SK-N-SH treated with all-trans-retinoic acid at 6 μM for 48 hours (cell line): ENCODE measurements around the gene TTC7B.

Experiments
- ATAC-seq: fragments of 200-7000 bp; cut with Tn5 transposase; 3 replicates; pipeline ENCODE4 v1.9.1; 2020; ENCODE audit warnings: mild to moderate bottlenecking, moderate library complexity
- ARNTL ChIP-seq: fragments of 450-650 bp; formaldehyde crosslinking; IDR thresholded peaks from 2 replicates; pipeline ENCODE4 v1.5.0; 2020; ENCODE audit warnings: low read depth, mild to moderate bottlenecking, moderate library complexity, borderline replicate concordance
- BACH2 ChIP-seq: fragments of 250-450 bp; sonication (Bioruptor Pico); IDR thresholded peaks from 2 replicates; pipeline ENCODE4 v1.9.0; 2021; ENCODE audit warnings: mild to moderate bottlenecking, borderline replicate concordance
- CSDC2 ChIP-seq: fragments of 250-450 bp; sonication (Bioruptor Pico); IDR thresholded peaks from 2 replicates; pipeline ENCODE4 v1.5.0; 2020; ENCODE audit warnings: mild to moderate bottlenecking, moderate library complexity
- ESRRG ChIP-seq: fragments of 250-450 bp; sonication (Bioruptor Pico); IDR thresholded peaks from 2 replicates; pipeline ENCODE4 v1.6.1; 2021; ENCODE audit warnings: mild to moderate bottlenecking
- ISL1 ChIP-seq: fragments of 250-450 bp; sonication (Bioruptor Pico); IDR thresholded peaks from 2 replicates; pipeline ENCODE4 v2.1.2; 2022; ENCODE audit warnings: mild to moderate bottlenecking, moderate library complexity
- OSR1 ChIP-seq: fragments of 250-450 bp; sonication (Bioruptor Pico); IDR thresholded peaks from 2 replicates; pipeline ENCODE4 v1.8.0; 2022; ENCODE audit warnings: moderate library complexity, mild to moderate bottlenecking, inconsistent platforms
- PPARA ChIP-seq: fragments of 250-450 bp; sonication (Bioruptor Pico); IDR thresholded peaks from 2 replicates; pipeline ENCODE4 v1.5.0; 2020; ENCODE audit warnings: mild to moderate bottlenecking, borderline replicate concordance
- RARB ChIP-seq: fragments of 250-450 bp; sonication (Bioruptor Pico); IDR thresholded peaks from 2 replicates; pipeline ENCODE4 v1.8.0; 2021; ENCODE audit warnings: mild to moderate bottlenecking, moderate library complexity
- SNAI2 ChIP-seq: fragments of 250-450 bp; sonication (Bioruptor Pico); IDR thresholded peaks from 2 replicates; pipeline ENCODE4 v1.5.0; 2020; ENCODE audit warnings: mild to moderate bottlenecking, moderate library complexity
- TCF4 ChIP-seq: fragments of 250-450 bp; sonication (Bioruptor Pico); IDR thresholded peaks from 2 replicates; pipeline ENCODE4 v1.8.0; 2021; ENCODE audit warnings: mild to moderate bottlenecking, moderate library complexity, borderline replicate concordance
- TOX ChIP-seq: fragments of 250-450 bp; sonication (Bioruptor Pico); IDR thresholded peaks from 2 replicates; pipeline ENCODE4 v1.8.0; 2021; ENCODE audit warnings: mild to moderate bottlenecking, moderate library complexity, borderline replicate concordance
- ZC3H10 ChIP-seq: fragments of 250-450 bp; sonication (Bioruptor Pico); IDR thresholded peaks from 2 replicates; pipeline ENCODE4 v1.5.1; 2021; ENCODE audit warnings: mild to moderate bottlenecking, moderate library complexity
- ZFP3 ChIP-seq: fragments of 250-450 bp; sonication (Bioruptor Pico); IDR thresholded peaks from 2 replicates; pipeline ENCODE4 v1.5.0; 2020; ENCODE audit warnings: mild to moderate bottlenecking, moderate library complexity
- ZFP30 ChIP-seq: fragments of 450-650 bp; formaldehyde crosslinking; IDR thresholded peaks from 2 replicates; pipeline ENCODE4 v1.5.0; 2022; ENCODE audit warnings: mild to moderate bottlenecking, moderate library complexity
- ZNF565 ChIP-seq: fragments of 450-650 bp; formaldehyde crosslinking; conservative IDR thresholded peaks from 2 replicates; pipeline ENCODE4 v1.5.0; 2020; ENCODE audit warnings: low read depth, mild to moderate bottlenecking, moderate library complexity
- ZNF8 ChIP-seq: fragments of 450-650 bp; formaldehyde crosslinking; IDR thresholded peaks from 2 replicates; pipeline ENCODE4 v1.5.0; 2020; ENCODE audit warnings: mild to moderate bottlenecking, moderate library complexity
- TF ChIP-seq, protein P1 (sequence below): fragments of 250-450 bp; sonication (Bioruptor Pico); IDR thresholded peaks from 2 replicates; pipeline ENCODE4 v1.5.1; 2021; ENCODE audit warnings: mild to moderate bottlenecking, moderate library complexity
- TF ChIP-seq, protein P2 (sequence below): fragments of 250-450 bp; sonication (Bioruptor Pico); IDR thresholded peaks from 2 replicates; pipeline ENCODE4 v1.5.0; 2020; ENCODE audit warnings: mild to moderate bottlenecking, moderate library complexity
- TF ChIP-seq, protein P3 (sequence below): fragments of 250-450 bp; sonication (Bioruptor Pico); IDR thresholded peaks from 2 replicates; pipeline ENCODE4 v1.8.0; 2020; ENCODE audit warnings: mild to moderate bottlenecking, moderate library complexity, borderline replicate concordance
- TF ChIP-seq, protein P4 (sequence below): fragments of 250-450 bp; sonication (Bioruptor Pico); IDR thresholded peaks from 2 replicates; pipeline ENCODE4 v1.8.0; 2021; ENCODE audit warnings: low read depth, mild to moderate bottlenecking, moderate library complexity, borderline replicate concordance
- TF ChIP-seq, protein P5 (sequence below): fragments of 250-450 bp; sonication (Bioruptor Pico); IDR thresholded peaks from 2 replicates; pipeline ENCODE4 v1.5.1; 2020; ENCODE audit warnings: low read depth, mild to moderate bottlenecking, moderate library complexity

The TTC7B gene

DNA sequence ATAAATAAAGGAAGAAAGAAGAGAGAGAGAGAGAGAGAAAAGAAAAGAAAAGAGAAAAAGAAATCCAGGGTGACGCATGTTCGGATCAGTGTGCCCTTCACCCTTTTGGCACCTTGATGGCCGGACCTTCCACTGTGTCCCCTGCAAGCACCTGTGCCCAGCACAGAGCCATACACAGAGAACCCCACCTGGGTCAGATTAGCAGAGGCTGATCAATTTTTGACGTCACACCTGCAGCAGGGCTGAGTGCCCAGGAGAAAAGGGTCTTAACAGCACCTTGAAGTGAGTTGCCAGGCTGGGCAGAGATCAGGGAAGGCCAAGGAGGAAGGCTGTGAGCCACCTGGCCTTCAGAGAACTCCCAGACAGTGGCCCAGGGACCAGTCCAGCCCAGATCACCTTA lies 305.0 kb downstream of the TTC7B start (continued):
- TF ChIP-seq, protein P1, sequence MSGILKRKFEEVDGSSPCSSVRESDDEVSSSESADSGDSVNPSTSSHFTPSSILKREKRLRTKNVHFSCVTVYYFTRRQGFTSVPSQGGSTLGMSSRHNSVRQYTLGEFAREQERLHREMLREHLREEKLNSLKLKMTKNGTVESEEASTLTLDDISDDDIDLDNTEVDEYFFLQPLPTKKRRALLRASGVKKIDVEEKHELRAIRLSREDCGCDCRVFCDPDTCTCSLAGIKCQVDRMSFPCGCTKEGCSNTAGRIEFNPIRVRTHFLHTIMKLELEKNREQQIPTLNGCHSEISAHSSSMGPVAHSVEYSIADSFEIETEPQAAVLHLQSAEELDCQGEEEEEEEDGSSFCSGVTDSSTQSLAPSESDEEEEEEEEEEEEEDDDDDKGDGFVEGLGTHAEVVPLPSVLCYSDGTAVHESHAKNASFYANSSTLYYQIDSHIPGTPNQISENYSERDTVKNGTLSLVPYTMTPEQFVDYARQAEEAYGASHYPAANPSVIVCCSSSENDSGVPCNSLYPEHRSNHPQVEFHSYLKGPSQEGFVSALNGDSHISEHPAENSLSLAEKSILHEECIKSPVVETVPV (CRISPR knock-in tag), result no peak

DNA sequence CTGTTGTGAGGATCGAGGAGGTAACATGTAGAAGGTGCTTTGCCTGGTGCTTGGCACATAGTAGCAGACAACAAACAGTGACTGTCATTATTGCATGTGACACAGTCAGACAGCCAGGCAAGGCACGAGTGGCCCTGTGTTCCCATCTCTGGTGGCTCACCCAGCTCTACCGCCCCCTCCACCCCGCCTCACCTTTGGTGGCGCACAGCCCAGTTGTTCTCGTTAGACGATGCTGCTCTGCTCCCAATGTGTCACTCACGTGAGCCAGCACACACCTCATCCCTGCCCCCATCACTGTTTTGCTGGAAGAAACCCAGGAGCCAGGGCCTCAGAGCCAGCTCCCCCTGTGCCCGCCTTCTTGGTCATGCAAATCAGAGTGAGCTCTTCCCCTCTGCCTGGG lies 306.1 kb downstream of the TTC7B start:
- ATAC-seq, result no peak
- TF ChIP-seq TOX (no peak), ZFP3 (CRISPR knock-in tag) (no peak), ZFP30 (no peak), ZNF8 (no peak), TCF4 (CRISPR knock-in tag) (no peak), ESRRG (no peak)
- TF ChIP-seq, protein P2, sequence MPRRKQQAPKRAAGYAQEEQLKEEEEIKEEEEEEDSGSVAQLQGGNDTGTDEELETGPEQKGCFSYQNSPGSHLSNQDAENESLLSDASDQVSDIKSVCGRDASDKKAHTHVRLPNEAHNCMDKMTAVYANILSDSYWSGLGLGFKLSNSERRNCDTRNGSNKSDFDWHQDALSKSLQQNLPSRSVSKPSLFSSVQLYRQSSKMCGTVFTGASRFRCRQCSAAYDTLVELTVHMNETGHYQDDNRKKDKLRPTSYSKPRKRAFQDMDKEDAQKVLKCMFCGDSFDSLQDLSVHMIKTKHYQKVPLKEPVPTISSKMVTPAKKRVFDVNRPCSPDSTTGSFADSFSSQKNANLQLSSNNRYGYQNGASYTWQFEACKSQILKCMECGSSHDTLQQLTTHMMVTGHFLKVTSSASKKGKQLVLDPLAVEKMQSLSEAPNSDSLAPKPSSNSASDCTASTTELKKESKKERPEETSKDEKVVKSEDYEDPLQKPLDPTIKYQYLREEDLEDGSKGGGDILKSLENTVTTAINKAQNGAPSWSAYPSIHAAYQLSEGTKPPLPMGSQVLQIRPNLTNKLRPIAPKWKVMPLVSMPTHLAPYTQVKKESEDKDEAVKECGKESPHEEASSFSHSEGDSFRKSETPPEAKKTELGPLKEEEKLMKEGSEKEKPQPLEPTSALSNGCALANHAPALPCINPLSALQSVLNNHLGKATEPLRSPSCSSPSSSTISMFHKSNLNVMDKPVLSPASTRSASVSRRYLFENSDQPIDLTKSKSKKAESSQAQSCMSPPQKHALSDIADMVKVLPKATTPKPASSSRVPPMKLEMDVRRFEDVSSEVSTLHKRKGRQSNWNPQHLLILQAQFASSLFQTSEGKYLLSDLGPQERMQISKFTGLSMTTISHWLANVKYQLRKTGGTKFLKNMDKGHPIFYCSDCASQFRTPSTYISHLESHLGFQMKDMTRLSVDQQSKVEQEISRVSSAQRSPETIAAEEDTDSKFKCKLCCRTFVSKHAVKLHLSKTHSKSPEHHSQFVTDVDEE, result no peak
- TF ChIP-seq, protein P3, sequence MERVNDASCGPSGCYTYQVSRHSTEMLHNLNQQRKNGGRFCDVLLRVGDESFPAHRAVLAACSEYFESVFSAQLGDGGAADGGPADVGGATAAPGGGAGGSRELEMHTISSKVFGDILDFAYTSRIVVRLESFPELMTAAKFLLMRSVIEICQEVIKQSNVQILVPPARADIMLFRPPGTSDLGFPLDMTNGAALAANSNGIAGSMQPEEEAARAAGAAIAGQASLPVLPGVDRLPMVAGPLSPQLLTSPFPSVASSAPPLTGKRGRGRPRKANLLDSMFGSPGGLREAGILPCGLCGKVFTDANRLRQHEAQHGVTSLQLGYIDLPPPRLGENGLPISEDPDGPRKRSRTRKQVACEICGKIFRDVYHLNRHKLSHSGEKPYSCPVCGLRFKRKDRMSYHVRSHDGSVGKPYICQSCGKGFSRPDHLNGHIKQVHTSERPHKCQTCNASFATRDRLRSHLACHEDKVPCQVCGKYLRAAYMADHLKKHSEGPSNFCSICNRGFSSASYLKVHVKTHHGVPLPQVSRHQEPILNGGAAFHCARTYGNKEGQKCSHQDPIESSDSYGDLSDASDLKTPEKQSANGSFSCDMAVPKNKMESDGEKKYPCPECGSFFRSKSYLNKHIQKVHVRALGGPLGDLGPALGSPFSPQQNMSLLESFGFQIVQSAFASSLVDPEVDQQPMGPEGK (CRISPR knock-in tag), result no peak

DNA sequence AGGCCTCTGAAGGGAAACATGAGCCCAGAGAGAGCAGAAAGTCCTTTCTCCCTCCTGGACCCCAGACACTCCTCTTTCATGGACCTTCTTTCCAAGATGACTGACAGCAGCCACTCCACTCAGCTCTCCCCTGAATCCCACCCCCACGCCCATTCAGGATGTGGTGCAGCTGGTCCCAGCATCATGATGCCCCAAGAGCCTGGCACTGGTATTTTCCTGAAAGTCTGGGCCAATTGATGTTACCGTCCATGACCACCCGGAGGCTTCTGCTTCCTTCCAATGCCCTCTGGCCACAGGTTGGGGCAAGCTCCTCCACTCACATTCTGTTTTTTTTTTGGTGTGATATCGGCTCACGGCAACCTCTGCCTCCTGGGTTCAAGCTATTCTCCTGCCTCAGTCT lies 306.8 kb downstream of the TTC7B start:
- ATAC-seq, result peak; percentile 66; the same call in 2 of the 3 replicates
- TF ChIP-seq RARB (CRISPR knock-in tag), result no peak
- no peak for TF ChIP-seq OSR1 (CRISPR knock-in tag)
- no peak for TF ChIP-seq SNAI2 (CRISPR knock-in tag)

DNA sequence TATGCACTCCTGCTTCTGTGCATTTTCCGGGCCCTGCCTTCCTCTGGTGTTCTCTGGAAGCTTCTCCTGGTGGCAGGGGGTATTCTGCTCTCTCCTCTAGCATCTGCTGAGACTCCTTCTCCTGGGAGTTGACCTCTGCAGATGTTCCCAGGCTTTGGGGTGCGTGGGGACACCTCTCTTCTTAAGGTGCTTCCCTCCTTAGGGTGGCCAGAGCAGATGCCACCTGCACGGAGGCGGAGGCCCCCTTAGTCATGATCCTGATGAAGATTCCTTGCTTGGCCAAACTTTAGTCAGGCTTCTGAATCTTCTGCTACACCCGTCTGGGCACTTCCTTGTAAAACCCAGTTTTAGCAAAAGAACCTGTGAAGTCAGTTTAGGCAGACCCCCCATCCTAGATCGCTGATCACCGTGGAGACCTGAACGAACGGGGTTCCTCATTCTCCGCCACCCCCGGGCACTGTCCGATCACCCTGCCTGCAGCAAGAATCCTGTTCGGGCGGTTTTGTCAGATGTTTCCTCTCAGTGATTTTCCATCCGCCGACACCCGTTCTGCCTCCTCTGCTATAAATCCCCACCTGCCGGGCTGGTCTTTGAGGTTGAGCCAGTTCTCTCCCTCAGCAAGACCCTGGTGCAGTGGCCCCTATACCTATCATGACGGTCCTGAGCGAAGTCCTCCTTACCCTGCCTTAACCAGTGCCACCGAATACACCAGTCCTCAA lies 307.5 kb downstream of the TTC7B start:
- ATAC-seq, result no peak
- TF ChIP-seq PPARA (CRISPR knock-in tag) (no peak), OSR1 (CRISPR knock-in tag) (no peak), ISL1 (no peak), BACH2 (CRISPR knock-in tag) (no peak), ARNTL (CRISPR knock-in tag) (no peak), ZFP30 (no peak), SNAI2 (CRISPR knock-in tag) (no peak), ZNF565 (CRISPR knock-in tag) (no peak), RARB (CRISPR knock-in tag) (no peak), ESRRG (no peak), TCF4 (CRISPR knock-in tag) (no peak), CSDC2 (CRISPR knock-in tag) (no peak), ZC3H10 (CRISPR knock-in tag) (no peak), TOX (no peak)
- TF ChIP-seq, protein P4, sequence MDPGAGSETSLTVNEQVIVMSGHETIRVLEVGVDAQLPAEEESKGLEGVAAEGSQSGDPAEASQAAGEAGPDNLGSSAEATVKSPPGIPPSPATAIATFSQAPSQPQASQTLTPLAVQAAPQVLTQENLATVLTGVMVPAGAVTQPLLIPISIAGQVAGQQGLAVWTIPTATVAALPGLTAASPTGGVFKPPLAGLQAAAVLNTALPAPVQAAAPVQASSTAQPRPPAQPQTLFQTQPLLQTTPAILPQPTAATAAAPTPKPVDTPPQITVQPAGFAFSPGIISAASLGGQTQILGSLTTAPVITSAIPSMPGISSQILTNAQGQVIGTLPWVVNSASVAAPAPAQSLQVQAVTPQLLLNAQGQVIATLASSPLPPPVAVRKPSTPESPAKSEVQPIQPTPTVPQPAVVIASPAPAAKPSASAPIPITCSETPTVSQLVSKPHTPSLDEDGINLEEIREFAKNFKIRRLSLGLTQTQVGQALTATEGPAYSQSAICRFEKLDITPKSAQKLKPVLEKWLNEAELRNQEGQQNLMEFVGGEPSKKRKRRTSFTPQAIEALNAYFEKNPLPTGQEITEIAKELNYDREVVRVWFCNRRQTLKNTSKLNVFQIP (CRISPR knock-in tag), result no peak
- TF ChIP-seq, protein P3 (CRISPR knock-in tag), result no peak
- TF ChIP-seq, protein P5, sequence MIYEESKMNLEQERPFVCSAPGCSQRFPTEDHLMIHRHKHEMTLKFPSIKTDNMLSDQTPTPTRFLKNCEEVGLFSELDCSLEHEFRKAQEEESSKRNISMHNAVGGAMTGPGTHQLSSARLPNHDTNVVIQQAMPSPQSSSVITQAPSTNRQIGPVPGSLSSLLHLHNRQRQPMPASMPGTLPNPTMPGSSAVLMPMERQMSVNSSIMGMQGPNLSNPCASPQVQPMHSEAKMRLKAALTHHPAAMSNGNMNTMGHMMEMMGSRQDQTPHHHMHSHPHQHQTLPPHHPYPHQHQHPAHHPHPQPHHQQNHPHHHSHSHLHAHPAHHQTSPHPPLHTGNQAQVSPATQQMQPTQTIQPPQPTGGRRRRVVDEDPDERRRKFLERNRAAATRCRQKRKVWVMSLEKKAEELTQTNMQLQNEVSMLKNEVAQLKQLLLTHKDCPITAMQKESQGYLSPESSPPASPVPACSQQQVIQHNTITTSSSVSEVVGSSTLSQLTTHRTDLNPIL (CRISPR knock-in tag), result no peak
- TF ChIP-seq, protein P1 (CRISPR knock-in tag), result no peak
